HG02759 (cell line): ENCODE results near the gene BMF.

Source experiments
- ATAC-seq: cut with Tn5 transposase; IDR thresholded peaks from one replicate; pipeline ENCODE4 v1.9.1; 2021; ENCODE audit warnings: mild to moderate bottlenecking, moderate library complexity; ENCODE audit not compliant: unreplicated experiment

Gene BMF

DNA sequence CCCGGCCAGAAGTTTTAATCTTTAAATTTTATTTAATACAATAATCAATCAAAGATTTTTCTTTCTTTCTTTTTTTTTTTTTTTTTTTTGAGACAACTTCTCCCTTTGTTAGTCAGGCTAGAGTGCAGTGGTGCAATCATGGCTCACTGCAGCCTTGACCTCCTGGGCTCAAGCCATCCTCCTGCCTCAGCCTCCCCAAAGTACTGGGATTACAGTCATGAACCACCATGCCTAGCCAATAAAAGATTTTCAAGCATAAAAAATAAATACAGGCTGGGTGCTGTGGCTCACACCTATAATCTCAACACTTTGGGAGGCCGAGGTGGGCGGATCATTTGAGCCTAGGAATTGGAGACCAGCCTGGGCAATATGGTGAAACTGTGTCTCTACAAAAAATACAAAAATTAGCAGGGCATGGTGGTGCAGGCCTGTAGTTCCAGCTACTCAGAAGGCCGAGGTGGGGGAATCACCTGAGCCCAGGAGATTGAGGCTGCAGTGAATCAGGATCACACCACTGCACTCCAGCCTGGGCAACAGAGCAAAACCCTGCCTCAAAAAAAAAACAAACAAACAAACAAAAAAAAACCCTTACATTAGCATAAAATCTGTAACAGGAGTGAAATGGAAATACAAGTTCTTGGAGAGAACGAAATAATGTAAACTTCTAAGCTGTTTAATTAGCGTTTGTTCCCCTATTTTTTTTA lies 40.6 kb downstream of the BMF start:
- ATAC-seq: no peak

DNA sequence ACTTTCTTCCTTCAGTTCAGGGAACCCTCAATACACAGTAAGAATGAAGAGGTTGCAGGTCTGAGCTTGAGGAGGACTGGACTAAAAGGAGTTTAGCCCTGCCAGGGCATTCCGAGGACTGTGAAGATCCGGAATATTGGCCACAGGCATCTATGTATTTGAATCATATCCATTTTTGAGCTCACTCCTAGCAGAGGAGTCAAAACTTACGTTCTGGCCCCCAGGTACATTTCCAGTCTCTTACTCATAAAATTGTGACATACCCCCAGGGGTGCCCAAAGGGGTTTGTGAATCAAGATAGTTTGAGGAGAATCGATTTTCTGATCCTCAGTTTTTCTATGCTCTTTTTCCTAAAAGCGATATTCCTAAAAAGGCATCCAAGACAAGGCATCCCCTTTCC lies 42.1 kb downstream of the BMF start:
- ATAC-seq: no peak

DNA sequence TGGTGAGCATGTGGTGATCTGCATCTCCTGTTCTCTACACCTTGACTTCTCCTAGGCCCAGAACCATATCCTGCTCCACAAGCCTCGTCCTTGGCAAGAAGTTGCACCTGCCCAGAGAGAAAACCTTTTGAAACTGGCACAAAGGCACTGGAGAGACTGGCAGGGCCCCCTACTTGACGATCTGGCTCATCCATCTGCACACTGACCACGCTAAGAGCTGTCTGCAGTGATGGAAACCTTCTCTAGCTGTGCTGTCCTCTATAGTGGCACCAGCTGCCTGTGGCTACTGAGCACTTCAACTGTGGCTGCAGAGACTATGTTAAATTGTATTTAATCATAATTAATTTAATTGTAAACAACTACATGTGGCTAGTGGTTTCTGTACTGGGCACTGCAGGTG lies 43.5 kb downstream of the BMF start:
- no peak for ATAC-seq

- peak; percentile 59 for ATAC-seq
Observed at GRCh38 chr15:40064231-40064894, 44.3 kb downstream of the BMF start.

GRCh38 chr15:40063563-40064011 lies 45.1 kb downstream of the BMF start:
- ATAC-seq: no peak

DNA sequence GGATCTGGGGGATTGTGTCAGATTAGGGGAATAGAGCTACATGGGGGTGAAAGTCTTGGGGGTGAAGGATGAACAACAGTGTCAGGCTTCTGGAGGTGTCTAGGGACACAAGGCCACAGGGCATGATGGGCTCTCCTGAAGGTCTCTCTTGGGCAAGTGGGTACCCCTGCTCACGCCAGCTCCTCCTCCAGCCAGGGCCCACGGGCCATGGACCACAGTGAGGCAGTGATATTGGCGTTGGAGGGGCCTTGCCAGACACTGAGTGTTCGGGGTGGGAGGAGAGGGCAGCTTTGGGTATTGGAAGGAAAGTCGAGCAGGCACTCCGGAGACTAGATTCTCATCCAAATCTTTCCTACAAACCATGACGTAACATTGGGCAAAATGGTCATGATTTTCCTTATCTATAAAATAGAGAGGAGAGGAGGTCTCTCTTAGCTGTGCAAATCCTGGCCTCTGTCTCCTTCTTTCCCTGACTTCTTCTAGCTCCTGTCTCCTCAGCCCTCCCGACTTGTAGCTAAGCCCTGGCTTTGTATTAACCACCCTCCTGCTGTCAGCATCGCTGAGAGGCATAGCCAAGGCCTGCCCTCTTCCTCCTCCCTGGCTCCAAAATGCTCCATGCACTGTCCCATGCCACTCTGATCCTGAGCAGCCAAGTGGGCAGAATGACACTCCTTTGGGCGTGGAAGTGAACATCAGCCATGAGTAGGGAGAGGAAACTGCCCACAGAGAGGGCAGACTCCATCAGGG lies 45.7 kb downstream of the BMF start:
- ATAC-seq: no peak

DNA sequence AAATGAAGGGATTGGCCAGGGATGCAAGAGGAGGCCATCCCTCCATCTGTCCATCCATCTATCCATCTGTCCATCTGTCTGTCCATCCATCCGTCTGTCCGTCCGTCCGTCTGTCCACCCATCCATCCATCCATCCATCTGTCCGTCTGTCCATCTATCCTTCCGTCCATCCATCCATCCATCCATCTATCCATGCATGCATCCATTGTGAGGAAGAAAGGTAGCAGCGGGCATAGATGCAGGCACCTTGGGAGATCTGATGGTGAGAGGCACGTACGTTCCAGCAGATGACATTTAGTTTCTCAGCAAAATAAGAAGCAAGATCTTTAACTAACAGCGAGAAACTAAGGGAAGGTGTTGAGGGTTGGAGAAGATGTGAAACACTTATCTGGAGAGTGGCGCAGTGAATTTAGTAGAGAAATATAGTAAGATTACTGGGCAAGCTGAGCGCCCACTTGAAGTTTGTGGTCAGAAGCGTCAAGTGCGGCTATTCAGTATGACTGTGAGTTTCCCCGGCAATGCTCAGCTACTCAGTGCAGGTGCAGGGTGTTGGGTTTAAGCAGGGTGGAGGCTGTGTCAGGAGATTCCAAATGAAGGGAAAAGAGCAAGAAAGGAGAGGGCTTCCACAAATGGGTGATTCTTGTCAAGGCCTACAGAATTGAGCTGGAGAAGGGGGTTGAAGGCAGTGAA lies 47.3 kb downstream of the BMF start:
- ATAC-seq: peak; percentile 61

DNA sequence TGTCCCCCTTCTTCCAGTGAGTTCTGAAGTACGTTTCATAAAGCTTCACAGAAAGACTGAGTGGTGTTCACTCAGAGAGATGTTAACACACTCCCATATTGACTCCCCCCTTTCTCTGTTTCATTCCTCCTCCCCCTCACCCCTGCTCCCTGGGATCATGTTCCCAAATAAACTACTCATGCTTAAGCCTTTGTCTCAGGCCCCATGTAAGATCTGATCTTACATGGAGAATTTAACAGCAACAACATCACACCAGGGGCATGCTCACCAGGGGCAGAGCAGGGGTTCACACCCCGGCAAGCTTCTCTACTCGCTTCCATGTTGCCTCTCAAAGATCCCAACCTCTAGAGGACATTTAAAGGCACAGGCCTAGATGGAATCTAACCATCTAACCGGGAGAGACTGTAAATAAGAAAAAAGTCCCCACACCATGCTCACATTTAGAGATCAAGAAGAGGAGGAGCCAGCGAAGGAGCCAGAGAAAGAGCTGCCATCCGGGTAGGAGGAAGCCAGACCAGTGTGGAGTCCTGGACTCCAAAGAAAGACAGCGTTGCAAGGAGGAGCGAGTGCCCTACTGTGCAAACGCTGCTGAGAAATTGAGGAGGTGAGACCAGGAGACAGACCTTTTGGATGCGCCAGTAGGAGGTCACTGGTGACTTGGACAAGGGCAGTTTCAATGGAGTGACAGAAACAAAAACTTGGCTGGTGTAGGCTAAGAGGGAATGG lies 48.3 kb downstream of the BMF start:
- no peak for ATAC-seq

- ATAC-seq: no peak
Observed at GRCh38 chr15:40059821-40060220, 48.9 kb downstream of the BMF start.

- ATAC-seq: no peak
Observed at GRCh38 chr15:40058476-40059140, 50.1 kb downstream of the BMF start.

- no peak for ATAC-seq
Observed at GRCh38 chr15:40055576-40056293, 52.9 kb downstream of the BMF start.

GRCh38 chr15:40054855-40055575 lies 53.7 kb downstream of the BMF start:
- peak; percentile 81 for ATAC-seq

DNA sequence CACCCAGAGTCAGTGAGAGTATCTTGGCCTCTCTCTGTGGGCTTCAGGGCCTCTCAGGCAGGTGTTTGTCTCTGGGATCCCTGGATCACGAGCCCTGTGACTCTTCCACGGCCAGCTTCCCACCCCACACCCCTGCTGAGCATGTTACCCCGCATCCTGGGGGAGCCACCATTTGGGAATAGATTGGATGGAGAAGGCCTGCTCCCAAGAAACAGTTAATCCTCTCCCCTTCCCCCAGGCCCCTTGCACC lies 54.1 kb downstream of the BMF start:
- ATAC-seq: peak; percentile 54

DNA sequence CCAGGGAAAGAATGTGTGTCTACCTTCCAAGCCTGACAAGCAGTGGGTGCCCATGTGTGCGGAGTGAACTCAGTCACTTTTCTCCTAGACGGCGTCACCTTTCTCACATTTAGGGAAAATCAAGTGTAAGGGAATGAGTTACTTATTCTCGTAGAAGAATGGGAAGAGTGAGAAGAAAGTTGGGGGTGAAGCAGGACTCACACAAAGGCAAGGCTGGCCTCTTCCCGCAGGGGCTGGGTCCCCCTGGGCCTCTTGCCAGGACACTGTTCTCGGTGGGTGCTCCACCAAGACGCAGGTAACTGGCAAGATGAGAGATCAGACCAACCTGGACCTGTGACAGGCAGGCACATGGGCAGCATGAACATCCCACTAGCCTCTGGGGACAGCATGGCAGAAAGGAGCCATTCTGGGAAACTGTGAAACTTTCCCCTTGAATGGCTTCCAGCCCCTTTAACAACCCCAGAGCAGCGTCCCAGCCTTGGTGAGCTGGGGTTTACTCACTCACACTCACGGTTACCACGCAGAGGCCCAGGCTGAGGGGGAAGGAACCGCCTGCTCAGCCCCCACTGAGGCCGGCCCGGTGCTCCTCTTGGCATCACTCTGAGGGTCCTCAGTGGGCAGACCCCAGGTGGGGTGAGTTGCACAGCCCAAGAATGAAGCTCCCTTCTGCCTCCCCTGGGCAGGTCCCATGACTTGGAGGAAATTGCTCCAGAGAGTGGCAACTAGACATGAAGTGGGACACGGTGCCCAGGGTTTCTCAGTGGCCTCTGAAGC lies 54.7 kb downstream of the BMF start:
- ATAC-seq: peak; percentile 39

DNA sequence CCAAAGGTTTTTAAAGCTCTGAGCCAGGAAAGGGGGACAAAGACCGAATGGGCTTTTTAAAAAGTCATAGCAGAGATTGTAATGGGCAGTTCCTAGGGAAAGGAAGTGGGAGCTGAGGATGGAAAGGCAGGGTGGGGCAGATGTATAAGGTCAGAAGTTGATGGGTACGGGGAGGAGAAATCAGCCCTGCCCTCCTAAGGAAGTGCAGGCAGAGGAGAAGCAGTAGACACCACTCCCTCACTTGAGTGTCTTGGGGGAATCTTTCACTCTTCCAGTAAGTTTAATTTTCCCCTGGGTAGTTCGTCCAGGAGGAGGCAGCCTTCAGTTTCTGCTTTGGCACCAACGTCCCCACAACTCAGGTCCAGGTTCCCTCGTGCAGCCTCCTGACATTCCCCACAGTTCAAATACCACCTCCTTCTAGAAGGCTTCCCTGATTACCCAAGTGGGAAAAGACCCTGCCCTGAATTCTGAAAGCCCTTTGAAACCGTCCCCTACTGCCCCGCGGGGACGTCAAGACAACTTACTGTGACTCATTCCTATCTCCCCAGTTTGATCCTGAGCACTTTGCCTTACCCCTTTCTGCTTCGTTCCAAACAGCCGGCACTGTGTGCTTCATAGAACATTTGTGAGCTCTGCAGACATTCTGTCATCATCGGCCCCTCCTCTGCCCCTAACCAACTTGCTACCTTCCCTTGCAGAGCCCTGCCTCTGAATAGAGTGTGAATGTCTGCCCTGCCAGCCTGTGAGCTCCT lies 55.4 kb downstream of the BMF start:
- no peak for ATAC-seq

- ATAC-seq: no peak
Observed at GRCh38 chr15:40052604-40053003, 56.1 kb downstream of the BMF start.

GRCh38 chr15:40051616-40052415 lies 56.9 kb downstream of the BMF start:
- no peak for ATAC-seq
